ENCODE results near the gene SEC22C.

SEC22C gene

DNA sequence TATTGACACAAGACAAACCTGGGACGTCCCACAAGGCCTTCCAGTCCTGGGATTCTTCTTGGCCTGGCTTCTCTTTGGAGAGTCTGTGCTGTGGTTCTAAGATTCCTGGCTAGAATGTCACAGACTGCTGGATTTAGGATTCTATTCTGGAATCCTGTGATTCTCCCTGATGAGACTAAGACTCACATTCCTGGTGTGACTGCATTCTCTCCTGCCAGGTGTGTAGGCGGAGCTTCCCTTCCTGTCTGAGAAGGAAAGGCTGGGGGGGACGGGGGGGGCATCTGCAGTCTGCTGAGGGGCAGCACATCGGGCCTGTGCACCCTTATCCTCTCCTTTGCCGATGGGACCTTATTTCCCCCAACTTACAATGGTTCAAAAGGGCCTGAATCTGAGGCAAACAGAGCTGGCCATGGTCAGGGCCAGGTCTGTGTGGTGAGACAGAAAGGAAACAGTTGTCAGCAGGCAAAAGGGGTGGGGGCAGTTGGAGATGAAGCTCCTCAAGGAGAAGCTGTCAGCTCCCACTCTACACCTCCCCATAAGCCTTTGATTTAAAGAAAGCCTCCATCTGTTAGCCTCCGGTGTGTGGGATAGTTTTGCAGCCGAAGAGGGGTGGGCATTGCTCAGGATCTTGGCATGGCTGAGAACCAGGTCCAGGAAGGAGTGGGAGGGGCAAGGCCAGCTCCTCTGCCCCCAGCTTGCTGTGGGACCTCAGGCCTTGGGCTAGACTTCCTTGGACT, 48.4 kb downstream of the SEC22C start:
- no peak overlapping the region for H3K9ac ChIP-seq (ENCODE audit: low read depth, low read length)
- no peaks in the 10 kb centered on the region for H3K9me3 ChIP-seq (ENCODE audit: control insufficient read depth, insufficient read depth, low read length)
- H3K27me3 ChIP-seq (ENCODE audit: control insufficient read depth, insufficient read depth, low read length) = no peaks in the 10 kb centered on the region
- H3K4me1 ChIP-seq (ENCODE audit: control insufficient read depth, insufficient read depth, low read length) = peaks cover 11% of the 10 kb centered on the region
- no peak overlapping the region for H3K4me3 ChIP-seq (ENCODE audit: low read depth, low read length)
- no peak overlapping the region for H3K27ac ChIP-seq (ENCODE audit: low read depth, low read length)
- 0 out of 2 replicates have a peak, but pooled peaks cover 3% of the 10 kb centered on the region for H3K36me3 ChIP-seq (ENCODE audit: control insufficient read depth, insufficient read depth, low read length)

DNA sequence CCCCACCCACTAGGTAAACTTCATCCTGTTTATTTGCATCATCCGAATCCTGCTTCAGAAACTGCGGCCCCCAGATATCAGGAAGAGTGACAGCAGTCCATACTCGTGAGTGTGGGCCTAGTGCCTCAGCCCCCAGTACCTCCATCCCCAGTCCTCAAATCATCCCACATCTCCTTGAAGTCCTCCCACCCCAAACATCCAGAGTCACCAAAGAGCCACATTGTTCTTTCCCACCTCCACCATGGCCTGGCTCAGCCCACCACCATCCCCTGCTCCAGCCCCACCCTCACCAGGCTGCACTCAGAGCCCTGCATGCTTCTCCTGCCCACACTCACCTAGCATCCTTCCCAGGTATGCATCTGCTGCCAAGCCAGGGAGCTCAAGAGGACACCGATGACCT, 49.5 kb downstream of the SEC22C start:
- Histone ChIP-seq H3K4me1 (ENCODE audit: control insufficient read depth, insufficient read depth, low read length) (peaks cover 11% of the 10 kb centered on the region), H3K9ac (ENCODE audit: low read depth, low read length) (no peak overlapping the region), H3K9me3 (ENCODE audit: control insufficient read depth, insufficient read depth, low read length) (no peaks in the 10 kb centered on the region), H3K4me3 (ENCODE audit: low read depth, low read length) (no peak overlapping the region), H3K27ac (ENCODE audit: low read depth, low read length) (no peak overlapping the region), H3K36me3 (ENCODE audit: control insufficient read depth, insufficient read depth, low read length) (0 out of 2 replicates have a peak, but pooled peaks cover 3% of the 10 kb centered on the region), H3K27me3 (ENCODE audit: control insufficient read depth, insufficient read depth, low read length) (no peaks in the 10 kb centered on the region)

DNA sequence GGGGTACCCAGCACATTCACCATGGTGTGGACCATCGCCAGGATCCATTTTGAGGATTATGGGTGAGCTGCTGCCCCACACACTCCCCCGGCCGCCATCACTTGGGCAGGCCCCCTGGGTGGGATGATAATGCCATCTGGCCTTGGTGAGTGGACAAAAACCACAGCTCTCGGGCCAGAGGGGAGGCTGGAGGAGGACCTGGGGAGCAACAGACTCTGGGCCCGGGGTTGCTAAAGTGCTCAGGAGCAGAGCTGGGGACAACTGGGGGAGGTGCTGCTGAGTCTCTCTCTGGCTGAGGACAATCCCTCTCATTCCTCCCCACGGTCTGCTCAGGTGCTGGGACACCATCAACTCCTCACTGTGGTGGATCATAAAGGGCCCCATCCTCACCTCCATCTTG, 50.3 kb downstream of the SEC22C start:
- peaks cover 11% of the 10 kb centered on the region for H3K4me1 ChIP-seq (ENCODE audit: control insufficient read depth, insufficient read depth, low read length)
- H3K36me3 ChIP-seq (ENCODE audit: control insufficient read depth, insufficient read depth, low read length) = 0 out of 2 replicates have a peak, but pooled peaks cover 3% of the 10 kb centered on the region
- no peaks in the 10 kb centered on the region for H3K27me3 ChIP-seq (ENCODE audit: control insufficient read depth, insufficient read depth, low read length)
- no peak overlapping the region for H3K9ac ChIP-seq (ENCODE audit: low read depth, low read length)
- no peaks in the 10 kb centered on the region for H3K9me3 ChIP-seq (ENCODE audit: control insufficient read depth, insufficient read depth, low read length)
- no peak overlapping the region for H3K4me3 ChIP-seq (ENCODE audit: low read depth, low read length)
- H3K27ac ChIP-seq (ENCODE audit: low read depth, low read length) = no peak overlapping the region

DNA sequence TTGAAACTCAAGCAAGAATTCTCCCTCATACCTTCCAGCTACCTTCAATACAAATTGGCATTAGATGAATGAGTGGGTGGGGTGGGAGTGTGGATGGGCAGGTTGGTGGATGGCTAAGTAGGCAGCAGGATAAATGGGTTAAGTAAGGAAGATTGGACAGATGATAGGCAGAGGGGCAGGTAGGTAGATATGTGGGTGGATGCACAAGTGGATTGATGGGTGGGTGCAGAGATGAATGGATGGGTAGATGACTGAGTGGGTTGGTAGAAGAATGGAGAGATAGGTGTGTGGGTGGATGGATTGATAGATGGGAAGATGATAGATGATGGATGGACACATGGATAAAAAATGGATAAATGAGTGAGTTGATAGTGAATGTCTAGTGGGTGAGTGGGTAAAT, 51.7 kb downstream of the SEC22C start:
- no peaks in the 10 kb centered on the region for H3K27me3 ChIP-seq (ENCODE audit: control insufficient read depth, insufficient read depth, low read length)
- H3K36me3 ChIP-seq (ENCODE audit: control insufficient read depth, insufficient read depth, low read length) = 0 out of 2 replicates have a peak, but pooled peaks cover 3% of the 10 kb centered on the region
- no peak overlapping the region for H3K27ac ChIP-seq (ENCODE audit: low read depth, low read length)
- no peak overlapping the region for H3K4me3 ChIP-seq (ENCODE audit: low read depth, low read length)
- H3K4me1 ChIP-seq (ENCODE audit: control insufficient read depth, insufficient read depth, low read length) = peaks cover 5% of the 10 kb centered on the region; the same call in 1 of the 2 replicates
- no peaks in the 10 kb centered on the region for H3K9me3 ChIP-seq (ENCODE audit: control insufficient read depth, insufficient read depth, low read length)
- H3K9ac ChIP-seq (ENCODE audit: low read depth, low read length) = no peak overlapping the region

DNA sequence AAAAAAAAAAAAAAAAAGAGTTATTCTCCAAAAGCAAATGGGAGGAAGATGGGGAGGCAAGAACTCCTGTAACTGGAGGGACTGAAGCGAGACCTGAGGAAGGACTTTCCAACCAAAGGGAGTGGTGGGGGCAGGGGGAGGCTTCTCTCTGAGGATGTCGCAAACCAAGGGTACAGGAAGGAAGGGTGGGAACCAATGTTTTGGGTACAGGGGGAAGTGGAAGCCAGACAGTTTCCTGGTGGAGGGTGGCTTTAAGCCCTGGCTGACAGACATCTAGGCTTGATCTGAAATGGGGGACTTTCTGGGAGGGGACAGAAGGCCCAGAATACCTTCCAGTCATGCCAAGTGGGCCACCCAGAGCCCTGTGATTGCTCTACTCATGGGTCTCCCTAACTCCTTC, 52.3 kb downstream of the SEC22C start:
- H3K9me3 ChIP-seq (ENCODE audit: control insufficient read depth, insufficient read depth, low read length) = no peaks in the 10 kb centered on the region
- H3K4me3 ChIP-seq (ENCODE audit: low read depth, low read length) = no peak overlapping the region
- H3K4me1 ChIP-seq (ENCODE audit: control insufficient read depth, insufficient read depth, low read length) = peaks cover 5% of the 10 kb centered on the region; the same call in 1 of the 2 replicates
- H3K27me3 ChIP-seq (ENCODE audit: control insufficient read depth, insufficient read depth, low read length) = no peaks in the 10 kb centered on the region
- no peak overlapping the region for H3K27ac ChIP-seq (ENCODE audit: low read depth, low read length)
- peaks cover 3% of the 10 kb centered on the region; the same call in 1 of the 2 replicates for H3K36me3 ChIP-seq (ENCODE audit: control insufficient read depth, insufficient read depth, low read length)
- H3K9ac ChIP-seq (ENCODE audit: low read depth, low read length) = no peak overlapping the region

DNA sequence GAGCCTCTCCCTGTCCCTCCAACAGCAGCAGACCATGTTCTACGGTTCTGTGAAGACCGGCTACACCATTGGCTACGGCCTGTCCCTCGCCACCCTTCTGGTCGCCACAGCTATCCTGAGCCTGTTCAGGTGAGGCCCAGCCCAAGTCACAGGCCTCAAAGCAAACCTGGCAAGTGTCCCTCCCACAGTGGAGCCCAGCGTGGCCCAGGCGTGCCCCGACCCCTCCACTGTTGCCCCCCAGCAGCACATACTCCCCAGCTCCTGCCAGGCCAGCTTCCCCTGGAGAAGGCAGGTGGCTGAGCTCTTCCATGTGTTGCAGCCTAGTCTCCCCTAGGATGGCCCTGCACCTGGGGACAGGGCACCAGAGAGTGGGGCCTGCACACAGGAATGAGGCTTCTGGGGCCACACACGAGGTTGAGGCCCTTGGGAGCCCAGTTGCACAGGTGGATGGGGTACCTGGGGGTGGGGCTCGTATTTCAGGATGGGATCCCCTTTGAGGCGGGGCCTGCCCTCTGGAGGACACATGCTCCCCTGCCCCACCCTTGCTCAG, 54.3 kb downstream of the SEC22C start:
- no peaks in the 10 kb centered on the region for H3K4me1 ChIP-seq (ENCODE audit: control insufficient read depth, insufficient read depth, low read length)
- H3K27me3 ChIP-seq (ENCODE audit: control insufficient read depth, insufficient read depth, low read length) = no peaks in the 10 kb centered on the region
- H3K9ac ChIP-seq (ENCODE audit: low read depth, low read length) = no peak overlapping the region
- no peak overlapping the region for H3K27ac ChIP-seq (ENCODE audit: low read depth, low read length)
- peaks cover 1% of the 10 kb centered on the region; the same call in 1 of the 2 replicates for H3K36me3 ChIP-seq (ENCODE audit: control insufficient read depth, insufficient read depth, low read length)
- no peaks in the 10 kb centered on the region for H3K9me3 ChIP-seq (ENCODE audit: control insufficient read depth, insufficient read depth, low read length)
- no peak overlapping the region for H3K4me3 ChIP-seq (ENCODE audit: low read depth, low read length)

DNA sequence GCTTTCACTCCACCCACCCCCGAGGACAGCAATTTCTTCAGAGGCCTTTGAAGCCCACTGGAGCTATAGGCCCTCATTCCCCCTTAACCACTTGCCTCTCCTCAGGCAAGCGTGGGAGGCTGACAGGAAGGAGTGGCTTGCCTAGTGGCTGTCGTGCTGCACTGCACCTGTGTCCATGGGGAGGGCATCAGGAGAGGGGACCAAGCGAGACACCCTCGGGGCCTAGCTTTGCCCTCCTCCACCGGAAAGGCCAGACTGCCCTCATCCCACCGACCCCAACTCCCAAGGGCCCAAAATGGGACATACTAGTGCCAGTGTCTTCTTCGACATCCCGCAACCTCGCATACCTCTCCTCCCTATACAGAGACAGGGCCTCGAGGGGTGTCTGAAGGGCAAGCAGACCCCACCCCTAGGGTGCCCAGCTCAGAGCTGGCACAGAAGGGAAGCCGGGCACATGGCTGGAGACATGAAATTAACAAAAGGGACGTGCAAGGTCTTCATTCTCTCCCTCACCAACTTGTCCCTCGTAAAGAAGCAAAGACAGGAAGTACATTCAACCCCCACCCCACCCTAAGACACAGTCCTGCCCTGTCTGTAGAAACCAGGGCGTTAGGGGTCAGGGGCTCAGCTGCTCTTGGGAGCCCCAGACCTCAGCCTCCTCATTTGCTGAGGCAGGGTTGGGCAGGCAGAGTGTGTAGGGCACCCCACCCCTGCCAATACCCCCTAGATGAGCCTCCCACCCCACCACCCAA, 55.0 kb downstream of the SEC22C start:
- Histone ChIP-seq H3K9me3 (ENCODE audit: control insufficient read depth, insufficient read depth, low read length) (no peaks in the 10 kb centered on the region), H3K27me3 (ENCODE audit: control insufficient read depth, insufficient read depth, low read length) (no peaks in the 10 kb centered on the region), H3K4me3 (ENCODE audit: low read depth, low read length) (no peak overlapping the region), H3K27ac (ENCODE audit: low read depth, low read length) (no peak overlapping the region), H3K36me3 (ENCODE audit: control insufficient read depth, insufficient read depth, low read length) (no peaks in the 10 kb centered on the region; the same call in 1 of the 2 replicates), H3K9ac (ENCODE audit: low read depth, low read length) (no peak overlapping the region), H3K4me1 (ENCODE audit: control insufficient read depth, insufficient read depth, low read length) (no peaks in the 10 kb centered on the region)

DNA sequence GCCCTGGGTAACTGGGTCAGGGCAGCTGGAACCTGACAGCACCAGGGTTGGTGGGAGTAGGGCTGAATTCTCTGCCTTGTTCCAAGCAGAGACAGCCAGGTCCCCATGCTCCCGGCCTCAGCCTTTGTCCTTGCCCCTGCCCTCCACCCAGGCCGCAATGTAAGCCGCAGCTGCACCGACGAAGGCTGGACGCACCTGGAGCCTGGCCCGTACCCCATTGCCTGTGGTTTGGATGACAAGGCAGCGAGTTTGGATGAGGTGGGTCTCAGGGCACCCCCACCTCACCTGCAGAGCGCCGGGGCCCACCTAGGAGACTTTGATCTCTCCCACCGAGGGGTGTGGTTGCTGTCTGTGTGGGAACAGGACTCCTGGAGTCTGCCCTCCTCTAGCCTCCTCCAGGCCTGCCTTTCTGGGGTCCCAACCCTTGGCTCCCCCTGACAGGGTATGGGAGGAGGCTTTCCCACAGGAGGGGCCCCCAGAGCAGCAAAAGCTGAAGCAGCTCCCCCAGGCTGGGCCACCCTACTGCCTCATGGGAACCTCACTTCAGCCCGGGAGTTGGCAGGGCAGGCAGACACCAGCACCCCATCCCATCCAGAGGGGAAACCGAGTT, 55.9 kb downstream of the SEC22C start:
- no peaks in the 10 kb centered on the region for H3K9me3 ChIP-seq (ENCODE audit: control insufficient read depth, insufficient read depth, low read length)
- no peak overlapping the region for H3K4me3 ChIP-seq (ENCODE audit: low read depth, low read length)
- no peaks in the 10 kb centered on the region for H3K4me1 ChIP-seq (ENCODE audit: control insufficient read depth, insufficient read depth, low read length)
- H3K27me3 ChIP-seq (ENCODE audit: control insufficient read depth, insufficient read depth, low read length) = no peaks in the 10 kb centered on the region
- no peak overlapping the region for H3K27ac ChIP-seq (ENCODE audit: low read depth, low read length)
- H3K9ac ChIP-seq (ENCODE audit: low read depth, low read length) = no peak overlapping the region
- H3K36me3 ChIP-seq (ENCODE audit: control insufficient read depth, insufficient read depth, low read length) = no peaks in the 10 kb centered on the region; the same call in 1 of the 2 replicates

DNA sequence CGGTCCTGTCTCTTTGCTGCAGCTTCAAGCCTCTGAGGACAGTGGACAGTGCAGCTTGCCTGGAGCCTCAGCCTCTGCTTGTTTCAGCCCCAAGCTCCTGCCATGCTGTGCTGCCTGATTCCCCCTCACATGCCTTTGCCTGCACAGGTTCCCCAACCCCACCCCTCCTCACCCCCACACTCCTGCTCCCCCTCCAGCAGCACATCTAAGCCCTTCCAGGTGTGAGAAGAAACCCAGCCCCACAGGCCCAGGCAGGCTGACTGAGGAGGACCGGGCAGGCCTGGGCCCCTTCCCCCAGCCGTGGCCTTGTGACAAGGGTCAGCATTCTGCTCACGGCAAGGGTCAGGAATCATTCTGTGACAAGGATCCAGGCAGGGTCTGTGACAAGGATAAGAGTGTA, 56.6 kb downstream of the SEC22C start:
- Histone ChIP-seq H3K4me1 (ENCODE audit: control insufficient read depth, insufficient read depth, low read length) (no peaks in the 10 kb centered on the region), H3K9ac (ENCODE audit: low read depth, low read length) (no peak overlapping the region)

DNA sequence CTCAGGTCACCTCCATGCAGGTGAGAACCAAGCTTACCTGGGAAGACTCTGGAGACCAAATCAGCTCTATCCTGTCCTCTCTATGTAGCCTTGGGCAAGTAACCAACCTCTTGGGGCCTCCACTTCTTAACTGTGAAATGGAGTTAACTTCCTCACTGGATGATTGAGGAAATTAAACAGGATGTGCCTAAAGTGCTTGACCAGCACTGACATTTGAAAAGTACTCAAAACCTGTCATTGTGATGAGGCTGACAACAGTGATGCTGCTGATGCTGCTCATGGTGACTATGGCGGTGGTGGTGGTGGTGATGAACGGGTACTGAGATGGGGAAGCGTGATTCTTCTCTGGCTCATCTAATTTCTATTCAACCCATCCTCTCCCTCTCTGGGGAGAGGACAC, 57.0 kb downstream of the SEC22C start:
- H3K36me3 ChIP-seq (ENCODE audit: control insufficient read depth, insufficient read depth, low read length) = no peaks in the 10 kb centered on the region; the same call in 1 of the 2 replicates
- H3K4me1 ChIP-seq (ENCODE audit: control insufficient read depth, insufficient read depth, low read length) = no peaks in the 10 kb centered on the region
- H3K4me3 ChIP-seq (ENCODE audit: low read depth, low read length) = no peak overlapping the region
- no peaks in the 10 kb centered on the region for H3K9me3 ChIP-seq (ENCODE audit: control insufficient read depth, insufficient read depth, low read length)
- H3K27ac ChIP-seq (ENCODE audit: low read depth, low read length) = no peak overlapping the region
- H3K9ac ChIP-seq (ENCODE audit: low read depth, low read length) = no peak overlapping the region
- H3K27me3 ChIP-seq (ENCODE audit: control insufficient read depth, insufficient read depth, low read length) = no peaks in the 10 kb centered on the region

More for the DNA sequence above, 56.6 kb downstream of the SEC22C start:
- Histone ChIP-seq H3K4me3 (ENCODE audit: low read depth, low read length) (no peak overlapping the region), H3K36me3 (ENCODE audit: control insufficient read depth, insufficient read depth, low read length) (no peaks in the 10 kb centered on the region; the same call in 1 of the 2 replicates), H3K9me3 (ENCODE audit: control insufficient read depth, insufficient read depth, low read length) (no peaks in the 10 kb centered on the region), H3K27me3 (ENCODE audit: control insufficient read depth, insufficient read depth, low read length) (no peaks in the 10 kb centered on the region), H3K27ac (ENCODE audit: low read depth, low read length) (no peak overlapping the region)

Measured in HUES48 (cell line).